ENCODE results near the gene ZNF680.

DNA sequence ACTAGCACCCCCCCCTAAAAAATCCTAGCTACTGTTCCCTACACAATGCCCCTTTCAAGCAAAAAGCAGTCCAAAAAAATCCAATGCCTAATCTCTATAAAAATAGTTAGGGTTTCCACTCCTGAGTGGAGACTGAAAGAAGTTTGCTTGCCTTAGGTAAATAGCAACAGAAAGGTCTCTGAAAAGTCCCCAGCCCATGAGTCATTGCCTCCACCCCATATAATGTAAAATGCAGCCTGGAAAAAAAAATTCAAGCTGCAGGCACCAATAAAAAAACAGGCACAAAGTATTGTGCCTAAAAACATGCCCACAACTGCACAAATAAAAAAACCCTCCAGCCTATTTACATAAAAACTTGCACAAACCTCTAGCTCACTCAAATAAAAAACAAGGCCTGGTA lies 47.5 kb downstream of the ZNF680 start:
- TF ChIP-seq, protein P1, sequence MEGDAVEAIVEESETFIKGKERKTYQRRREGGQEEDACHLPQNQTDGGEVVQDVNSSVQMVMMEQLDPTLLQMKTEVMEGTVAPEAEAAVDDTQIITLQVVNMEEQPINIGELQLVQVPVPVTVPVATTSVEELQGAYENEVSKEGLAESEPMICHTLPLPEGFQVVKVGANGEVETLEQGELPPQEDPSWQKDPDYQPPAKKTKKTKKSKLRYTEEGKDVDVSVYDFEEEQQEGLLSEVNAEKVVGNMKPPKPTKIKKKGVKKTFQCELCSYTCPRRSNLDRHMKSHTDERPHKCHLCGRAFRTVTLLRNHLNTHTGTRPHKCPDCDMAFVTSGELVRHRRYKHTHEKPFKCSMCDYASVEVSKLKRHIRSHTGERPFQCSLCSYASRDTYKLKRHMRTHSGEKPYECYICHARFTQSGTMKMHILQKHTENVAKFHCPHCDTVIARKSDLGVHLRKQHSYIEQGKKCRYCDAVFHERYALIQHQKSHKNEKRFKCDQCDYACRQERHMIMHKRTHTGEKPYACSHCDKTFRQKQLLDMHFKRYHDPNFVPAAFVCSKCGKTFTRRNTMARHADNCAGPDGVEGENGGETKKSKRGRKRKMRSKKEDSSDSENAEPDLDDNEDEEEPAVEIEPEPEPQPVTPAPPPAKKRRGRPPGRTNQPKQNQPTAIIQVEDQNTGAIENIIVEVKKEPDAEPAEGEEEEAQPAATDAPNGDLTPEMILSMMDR (IDR thresholded peaks at IDR 0.05; ENCODE audit: low read depth, low read length, poor library complexity, severe bottlenecking): no peak
- TF ChIP-seq EZH2phosphoT487 (IDR thresholded peaks at IDR 0.05; ENCODE audit: borderline replicate concordance, low read length): no peak

All from DOHH2 (cell line).